GM15510 (cell line): ENCODE data around the gene KCNG2.

ENCODE experiments used
- POLR2A ChIP-seq: IDR thresholded peaks from 3 replicates; pipeline ENCODE4 v1.6.1; 2011; ENCODE audit warnings: borderline replicate concordance; ENCODE audit not compliant: insufficient read length; ENCODE audit errors: extremely low read depth

KCNG2 gene

DNA sequence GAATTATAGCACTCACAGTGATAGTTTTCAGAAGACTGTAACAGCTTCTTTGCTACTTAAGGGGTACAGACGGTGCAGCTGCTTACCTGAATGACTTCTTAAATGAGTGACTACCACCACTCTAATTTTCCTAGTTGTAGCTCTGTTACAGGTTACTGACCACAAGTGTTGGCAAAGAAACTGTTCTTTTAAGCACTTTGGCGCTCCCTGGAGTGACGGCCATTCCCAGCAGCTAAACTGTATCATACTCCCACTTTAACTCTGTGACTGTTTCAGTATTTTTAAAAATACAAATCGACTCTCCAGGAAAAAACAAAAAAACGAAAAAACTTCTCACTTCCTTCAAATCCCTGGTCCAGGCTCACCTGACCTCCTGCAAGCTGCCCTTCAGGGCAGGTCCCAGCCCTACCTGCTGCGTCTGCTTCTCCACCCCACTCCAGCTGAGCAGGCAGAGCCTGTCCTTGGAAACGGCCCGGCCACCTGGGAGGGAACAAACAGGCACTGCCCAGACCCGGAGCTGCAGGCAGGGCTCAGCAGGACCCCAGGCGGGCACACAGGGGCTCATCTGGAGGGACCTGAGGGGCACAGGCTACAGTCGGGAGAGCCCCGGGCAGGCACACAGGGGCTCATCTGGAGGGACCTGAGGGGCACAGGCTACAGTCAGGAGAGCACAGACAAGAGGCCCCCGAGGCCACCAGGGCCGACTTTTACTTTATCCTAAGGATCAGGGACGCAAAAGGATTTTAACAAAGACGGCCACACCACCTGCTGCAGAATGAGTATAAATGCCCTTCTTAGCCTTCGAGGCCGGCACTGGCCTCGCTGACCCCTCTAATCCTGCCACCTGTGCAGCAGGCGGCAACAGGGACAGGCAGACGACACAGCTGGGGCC, 129.2 kb downstream of the KCNG2 start:
- TF ChIP-seq POLR2A, result no peak

DNA sequence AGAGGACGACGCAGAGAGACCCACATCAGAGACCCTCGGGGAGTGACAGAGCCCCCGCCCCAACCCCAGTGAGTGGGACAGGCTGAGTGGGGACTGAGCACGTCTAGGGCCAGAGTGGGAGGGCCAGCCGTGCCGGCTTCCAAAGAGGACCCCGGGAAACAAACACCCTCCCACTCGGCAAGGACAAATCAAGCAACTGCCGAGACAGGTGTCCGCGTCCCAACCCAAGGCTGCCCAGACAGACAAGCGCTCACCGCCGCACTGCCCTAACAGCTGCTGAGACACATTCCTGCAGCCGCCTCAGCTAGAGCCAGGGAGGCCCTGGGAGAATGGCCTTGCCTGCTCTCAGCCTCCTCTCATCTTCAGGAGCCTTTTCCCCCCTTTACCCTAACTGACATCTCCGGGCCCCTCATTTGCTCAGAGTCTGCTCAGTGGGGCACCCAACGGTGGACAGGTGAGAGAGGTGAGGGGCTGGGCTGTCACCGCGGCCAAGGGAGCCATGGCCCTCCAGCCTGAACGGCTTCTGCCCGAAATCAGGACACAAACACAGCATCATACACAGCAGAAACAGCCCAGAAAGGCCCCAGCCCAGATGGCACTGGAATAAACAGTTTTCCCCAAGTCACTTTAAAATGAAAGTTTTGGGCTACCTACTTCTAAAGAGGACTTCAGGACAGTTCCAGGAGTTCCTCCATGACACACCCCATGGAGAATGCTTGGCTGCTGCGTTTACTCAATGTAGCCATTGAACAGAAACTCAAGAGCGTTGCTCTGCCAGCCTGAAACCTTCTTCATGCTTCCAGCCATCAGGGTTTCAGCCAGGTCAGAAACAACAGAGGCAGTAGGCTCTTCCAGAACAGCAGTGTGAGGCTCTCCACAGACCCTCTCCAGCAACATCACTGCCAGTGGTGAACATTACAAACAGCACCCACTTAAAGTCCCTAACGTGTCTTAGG, 130.1 kb downstream of the KCNG2 start:
- TF ChIP-seq POLR2A, result no peak

DNA sequence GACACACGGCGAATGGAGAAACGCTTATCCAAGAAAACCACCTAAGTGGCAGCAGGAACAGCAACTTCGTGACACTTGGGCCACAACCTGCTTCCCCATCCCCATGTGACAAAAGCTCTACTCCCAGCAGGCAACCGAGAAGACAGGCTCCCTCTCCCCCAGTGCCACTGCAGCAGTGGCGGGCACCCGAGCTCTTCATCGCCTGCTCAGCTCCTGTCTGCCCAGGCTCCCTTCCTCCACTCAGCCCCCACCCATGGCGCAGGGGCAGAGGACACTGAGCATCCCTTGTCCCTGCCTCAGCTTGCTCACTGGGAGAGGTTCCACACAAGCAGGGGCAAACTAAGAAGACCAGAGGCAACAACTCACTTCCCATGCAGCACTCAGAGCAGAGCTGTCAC, 130.8 kb downstream of the KCNG2 start:
- no peak for TF ChIP-seq POLR2A

DNA sequence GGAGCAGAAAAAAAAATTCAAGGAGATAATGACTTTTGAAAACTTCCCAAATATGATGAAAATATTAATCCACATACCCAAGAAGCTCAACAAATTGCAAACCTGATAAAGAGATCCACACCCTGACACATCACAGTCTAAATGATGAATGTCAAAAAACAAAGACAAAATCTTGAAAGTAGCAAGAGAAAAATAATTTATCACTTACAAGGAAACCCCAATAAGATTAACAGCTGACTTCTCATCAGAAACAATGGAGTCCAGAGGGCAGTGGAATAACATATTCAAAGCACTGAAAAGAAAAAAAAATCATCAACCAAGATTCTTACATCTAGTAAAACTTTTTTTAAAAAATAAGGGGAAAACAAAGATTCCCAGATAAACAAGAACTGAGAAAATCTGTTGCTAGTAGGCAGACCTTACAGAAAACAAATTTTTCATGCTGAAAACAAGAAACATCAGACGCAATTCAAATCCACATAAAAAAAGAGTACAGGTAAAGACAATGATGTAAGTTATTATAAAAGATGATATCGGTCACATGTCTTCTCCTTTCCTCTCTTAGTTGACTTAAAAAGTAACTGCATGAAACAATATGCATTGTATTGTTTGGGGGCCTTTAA, 132.4 kb downstream of the KCNG2 start:
- no peak for TF ChIP-seq POLR2A

DNA sequence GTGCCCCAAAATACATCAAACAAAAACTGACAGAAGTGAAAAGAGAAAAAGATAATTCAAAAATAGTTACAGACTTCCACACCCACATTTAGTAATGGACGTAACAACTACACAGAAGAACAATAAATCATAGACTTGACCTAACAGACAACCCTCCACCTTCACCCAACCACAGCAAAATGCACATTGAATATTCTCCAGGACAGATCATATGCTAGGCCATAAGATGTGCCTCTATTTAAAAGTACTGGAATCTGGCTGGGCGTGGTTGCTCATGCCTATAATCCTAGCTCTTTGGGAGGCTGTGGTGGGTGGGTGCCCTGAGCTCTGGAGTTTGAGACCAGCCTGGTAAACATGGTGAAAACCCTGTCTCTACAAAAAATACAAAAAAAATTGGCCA, 133.7 kb downstream of the KCNG2 start:
- TF ChIP-seq POLR2A, result no peak

DNA sequence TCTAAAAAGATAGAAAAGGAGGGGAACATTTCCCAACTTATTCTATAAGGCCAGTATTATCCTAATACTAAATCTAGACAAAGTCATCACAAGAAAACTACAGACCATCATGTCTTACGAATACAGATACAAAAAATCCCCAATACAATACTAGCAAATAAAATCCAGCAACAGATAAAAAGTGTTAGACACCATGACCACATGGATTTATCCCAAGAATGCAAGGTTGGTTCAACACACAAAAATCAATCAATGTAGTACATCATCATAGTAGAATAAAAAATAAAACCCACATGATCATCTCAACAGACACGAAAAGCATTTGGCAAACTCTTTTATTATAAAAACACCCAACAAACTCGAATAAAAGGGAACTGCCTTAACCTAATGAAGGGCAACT, 135.2 kb downstream of the KCNG2 start:
- no peak for TF ChIP-seq POLR2A

DNA sequence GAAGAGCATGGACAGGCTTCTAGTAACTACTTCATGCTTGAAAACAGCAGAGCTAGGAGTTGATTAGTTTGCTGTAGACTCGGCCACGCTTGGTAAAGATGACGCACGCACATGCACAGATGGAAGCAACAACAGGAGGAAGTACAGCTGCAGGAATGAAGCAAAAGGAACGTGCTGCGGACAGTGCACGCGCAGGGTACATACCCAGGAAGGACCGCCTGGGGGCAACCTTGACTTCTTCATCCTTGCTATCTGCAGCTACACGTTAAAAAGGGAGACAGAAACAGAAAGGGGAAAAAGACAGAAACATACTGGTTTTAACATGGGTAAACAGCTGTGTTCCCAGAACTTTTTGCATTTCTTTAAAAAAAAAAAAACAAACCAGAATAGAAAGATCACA, 136.0 kb downstream of the KCNG2 start:
- no peak for TF ChIP-seq POLR2A

DNA sequence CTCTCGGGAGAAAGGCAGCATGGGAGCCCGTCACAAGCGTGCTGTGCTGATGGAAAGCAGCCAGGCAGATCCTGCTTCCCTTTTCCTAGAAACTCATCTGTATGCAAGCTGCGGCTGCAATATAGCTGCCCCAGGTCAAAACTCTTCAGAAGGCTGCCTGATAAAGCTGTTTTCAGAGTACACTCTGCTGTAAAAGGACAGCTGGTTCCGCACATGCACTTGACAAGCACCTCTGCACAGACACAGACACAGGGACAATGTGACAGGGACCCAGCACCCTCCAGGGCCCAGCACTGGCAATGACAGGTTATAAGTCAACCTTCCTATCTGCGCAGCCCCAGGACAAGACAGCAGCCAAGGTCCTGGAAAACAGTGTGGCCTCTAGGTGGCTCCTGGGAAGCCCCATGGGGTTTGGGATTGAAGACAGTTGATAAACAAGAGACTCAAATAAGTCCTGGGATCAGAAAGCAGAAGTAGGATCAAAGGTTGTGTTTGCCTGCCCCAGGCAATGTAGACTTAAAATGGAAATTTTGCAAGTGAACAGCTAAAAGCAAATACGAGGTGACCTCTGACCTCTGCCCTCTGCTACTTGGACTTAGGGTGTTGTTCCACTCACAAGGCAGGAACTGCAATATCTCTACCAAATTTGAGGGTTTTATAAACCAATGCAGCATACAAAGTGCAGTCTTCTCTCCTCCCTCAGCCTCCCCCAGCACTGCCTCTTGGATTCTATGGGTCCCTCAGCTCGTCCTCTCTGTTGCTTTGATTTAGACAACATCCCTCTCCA, 136.8 kb downstream of the KCNG2 start:
- TF ChIP-seq POLR2A, result no peak

DNA sequence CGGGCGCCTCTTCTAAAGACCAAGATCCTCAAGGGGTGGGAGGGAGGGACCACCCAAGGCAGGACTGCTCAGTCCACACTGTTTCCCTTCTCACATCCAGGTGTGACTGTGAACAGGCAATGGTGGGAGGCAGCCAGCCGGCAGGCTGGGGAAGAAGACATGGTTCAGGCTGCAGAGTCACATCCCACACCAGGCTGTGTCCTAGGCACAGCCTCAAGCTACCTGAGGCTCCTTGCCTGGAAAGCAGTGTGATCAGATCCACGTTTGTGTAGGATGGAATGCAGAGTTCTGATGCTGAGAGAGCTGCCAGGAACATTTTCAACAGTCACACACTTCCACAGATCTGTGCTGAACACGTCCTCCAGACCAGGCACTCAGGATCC, 137.4 kb downstream of the KCNG2 start:
- no peak for TF ChIP-seq POLR2A

DNA sequence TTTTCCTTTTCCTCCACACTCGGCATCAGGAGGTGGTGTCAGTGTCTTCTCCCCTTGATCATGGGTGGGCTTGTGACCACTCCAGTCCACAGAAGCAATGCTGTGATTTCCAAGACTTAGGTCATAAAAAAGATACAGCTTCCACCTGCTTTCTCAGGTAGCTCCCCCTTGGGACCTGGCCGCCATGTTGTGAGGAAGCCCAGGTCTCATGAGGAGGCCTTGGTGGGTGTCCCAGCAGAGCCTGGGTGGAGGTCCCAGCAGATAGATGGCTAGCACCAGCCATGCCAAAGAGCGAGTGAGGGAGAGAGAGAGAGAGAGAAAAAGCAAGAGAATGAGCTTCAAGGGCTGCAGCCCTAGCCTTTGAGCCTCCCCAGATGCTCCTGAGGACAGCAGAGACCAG, 137.8 kb downstream of the KCNG2 start:
- TF ChIP-seq POLR2A, result no peak

DNA sequence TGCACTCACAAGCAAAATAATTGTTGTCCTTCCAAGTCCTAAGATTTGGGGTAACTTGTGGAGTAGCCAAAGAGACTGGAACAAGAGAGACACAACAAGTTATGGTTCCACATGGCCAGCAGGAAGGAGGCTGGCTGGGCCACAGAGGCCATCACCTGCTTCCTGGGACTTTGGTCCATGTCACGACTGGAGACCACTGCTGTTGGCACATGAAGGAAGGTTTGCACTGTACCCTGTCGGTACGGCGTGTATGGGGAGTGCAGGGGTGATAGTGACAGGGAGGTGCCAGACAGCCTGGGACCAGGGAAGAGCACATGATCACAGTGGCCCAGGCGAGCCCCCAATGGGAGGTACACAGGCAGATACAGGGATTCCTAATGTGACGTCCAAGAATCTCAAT, 138.2 kb downstream of the KCNG2 start:
- TF ChIP-seq POLR2A, result no peak

DNA sequence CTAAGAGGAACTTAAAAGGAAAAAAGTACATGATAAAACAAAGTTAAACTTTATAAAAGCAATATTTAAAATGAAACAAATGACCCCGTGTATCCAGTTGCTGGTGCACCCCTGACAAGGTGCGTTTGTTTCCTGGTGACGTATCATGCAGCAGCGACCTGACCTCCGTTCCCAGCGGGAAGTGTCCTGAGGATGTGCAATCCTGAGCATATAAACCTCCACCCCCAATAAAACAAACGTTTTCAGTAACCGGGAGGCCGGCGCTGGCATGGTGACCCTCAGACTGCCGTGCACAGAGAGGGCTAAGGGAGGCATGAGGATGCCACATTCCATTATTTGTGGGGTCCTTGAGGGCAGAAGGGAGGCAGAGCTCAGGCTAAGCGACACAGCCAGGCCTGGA, 138.9 kb downstream of the KCNG2 start:
- TF ChIP-seq POLR2A, result no peak

DNA sequence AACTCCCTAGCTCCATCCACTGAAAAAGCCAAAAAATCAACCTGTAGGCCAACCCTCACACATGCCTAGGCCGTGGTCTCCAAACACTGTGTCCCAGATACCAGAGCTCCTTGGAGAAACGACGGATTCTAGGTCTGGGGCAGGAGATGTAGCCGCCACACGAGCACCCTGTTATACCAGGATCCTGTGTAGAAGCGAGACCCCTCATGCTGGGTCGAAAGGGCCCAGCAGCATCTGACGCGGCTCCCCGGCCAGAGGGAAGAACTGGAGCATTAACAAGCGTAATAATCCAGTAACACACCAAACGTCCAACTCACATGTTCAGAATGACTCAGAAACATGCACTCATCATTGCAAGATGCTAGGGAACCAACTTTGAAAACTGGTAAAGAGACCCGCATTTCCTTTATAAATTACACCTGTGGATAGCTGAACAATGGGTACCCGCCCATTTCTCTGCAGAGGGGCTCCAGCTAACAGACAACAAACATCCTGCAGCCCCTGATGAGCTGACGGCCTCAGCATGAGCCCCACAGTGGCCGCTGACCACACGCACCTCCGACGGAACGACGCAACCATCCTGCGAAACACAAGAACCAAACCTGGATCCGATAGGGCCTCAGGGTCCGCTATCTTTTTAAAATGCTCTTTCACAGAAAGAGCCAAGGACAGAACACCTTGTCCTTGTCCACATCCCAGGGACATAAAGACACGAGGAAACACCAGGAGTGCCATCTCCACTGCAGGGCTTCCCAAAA, 139.5 kb downstream of the KCNG2 start:
- TF ChIP-seq POLR2A, result no peak

DNA sequence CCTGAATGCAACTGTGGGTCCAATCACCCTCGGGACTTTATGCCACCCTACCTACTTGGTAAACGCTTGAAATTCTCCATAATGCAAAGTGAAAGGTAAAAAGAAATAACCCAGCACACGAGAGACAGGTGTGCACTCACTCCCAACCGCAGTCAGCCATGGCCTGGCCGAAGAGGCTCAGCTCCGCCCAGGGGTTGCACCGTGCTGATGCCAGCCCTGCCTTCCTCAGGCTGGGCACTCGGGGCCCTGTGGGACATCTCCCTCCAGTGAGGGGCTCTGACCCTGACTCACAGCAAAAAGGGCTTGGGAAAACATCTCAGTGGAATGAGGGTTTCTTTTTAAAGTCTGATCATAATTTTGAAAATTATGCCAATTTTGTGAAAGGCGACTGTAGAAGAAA, 140.5 kb downstream of the KCNG2 start:
- TF ChIP-seq POLR2A, result no peak
